Mucosa of stomach (tissue), 1 donor: Measurements from ENCODE around the gene AHCYL2.

Experiments
- H3K27me3 ChIP-seq: one replicate; pipeline ENCODE4 v1.7.0; 2013; ENCODE audit warnings: mild to moderate bottlenecking, low read length; ENCODE audit not compliant: control insufficient read depth, insufficient read depth
- H3K36me3 ChIP-seq: one replicate; pipeline ENCODE4 v1.7.0; 2013; ENCODE audit warnings: low read length; ENCODE audit not compliant: control insufficient read depth, insufficient read depth
- H3K4me1 ChIP-seq: one replicate; pipeline ENCODE4 v1.7.0; 2013; ENCODE audit warnings: mild to moderate bottlenecking, low read length; ENCODE audit not compliant: control insufficient read depth, insufficient read depth
- H3K4me3 ChIP-seq: one replicate; pipeline ENCODE4 v1.7.0; 2013; ENCODE audit warnings: low read length
- H3K9ac ChIP-seq: one replicate; pipeline ENCODE4 v1.7.0; 2013; ENCODE audit warnings: mild to moderate bottlenecking, low read length, moderate library complexity
- H3K9me3 ChIP-seq: one replicate; pipeline ENCODE4 v1.7.0; 2013; ENCODE audit warnings: mild to moderate bottlenecking, low read length, moderate library complexity; ENCODE audit not compliant: control insufficient read depth
- donor health status: Pancreatic carcinoma.

Gene AHCYL2

GRCh38 chr7:129197771-129198170 lies 27.1 kb upstream of the AHCYL2 start:
- no peaks in the 10 kb centered on the region for H3K4me1 ChIP-seq
- H3K4me3 ChIP-seq, result no peak overlapping the region
- no peak overlapping the region for H3K9ac ChIP-seq
- H3K27me3 ChIP-seq, result no peaks in the 10 kb centered on the region
- no peaks in the 10 kb centered on the region for H3K9me3 ChIP-seq
- no peaks in the 10 kb centered on the region for H3K36me3 ChIP-seq

- Histone ChIP-seq H3K4me3 (no peak overlapping the region), H3K36me3 (no peaks in the 10 kb centered on the region), H3K4me1 (no peaks in the 10 kb centered on the region), H3K9ac (no peak overlapping the region), H3K27me3 (no peaks in the 10 kb centered on the region), H3K9me3 (no peaks in the 10 kb centered on the region)
Measured at GRCh38 chr7:129199406-129199805, 25.4 kb upstream of the AHCYL2 start.

- no peaks in the 10 kb centered on the region for H3K4me1 ChIP-seq
- no peaks in the 10 kb centered on the region for H3K27me3 ChIP-seq
- H3K4me3 ChIP-seq, result no peak overlapping the region
- no peaks in the 10 kb centered on the region for H3K9me3 ChIP-seq
- H3K36me3 ChIP-seq, result no peaks in the 10 kb centered on the region
- no peak overlapping the region for H3K9ac ChIP-seq
Measured at GRCh38 chr7:129202058-129202777, 22.6 kb upstream of the AHCYL2 start.

DNA sequence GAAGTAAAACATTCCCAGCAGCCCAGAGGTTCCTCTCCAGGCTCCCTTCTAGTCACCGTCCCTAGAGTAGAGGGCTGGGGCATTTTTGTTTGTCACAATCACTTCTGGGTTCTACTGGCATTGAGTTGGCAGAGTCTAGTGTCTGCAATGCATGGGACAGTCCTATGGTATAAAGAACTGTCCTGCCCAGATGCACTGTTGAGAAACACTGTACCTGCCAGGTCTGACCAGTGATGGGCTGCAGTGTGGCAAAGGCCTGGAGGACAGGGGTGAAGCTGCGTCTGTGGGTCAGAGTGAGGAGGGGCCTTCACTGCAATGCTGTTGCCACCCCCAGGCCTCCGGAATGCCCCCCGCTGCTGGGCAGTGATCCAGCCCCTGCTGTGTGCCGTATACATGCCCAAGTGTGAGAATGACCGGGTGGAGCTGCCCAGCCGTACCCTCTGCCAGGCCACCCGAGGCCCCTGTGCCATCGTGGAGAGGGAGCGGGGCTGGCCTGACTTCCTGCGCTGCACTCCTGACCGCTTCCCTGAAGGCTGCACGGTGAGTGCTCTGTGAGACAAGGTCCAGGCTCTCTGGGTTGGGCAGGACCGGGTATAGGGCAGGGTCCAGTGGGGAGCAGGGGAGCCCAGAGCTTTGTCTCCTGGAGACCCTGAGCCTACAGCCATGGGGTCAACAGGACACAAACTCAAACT lies 21.6 kb upstream of the AHCYL2 start:
- Histone ChIP-seq H3K27me3 (no peaks in the 10 kb centered on the region), H3K4me1 (no peaks in the 10 kb centered on the region), H3K36me3 (no peaks in the 10 kb centered on the region), H3K9me3 (no peaks in the 10 kb centered on the region), H3K4me3 (no peak overlapping the region), H3K9ac (no peak overlapping the region)

- Histone ChIP-seq H3K9me3 (no peaks in the 10 kb centered on the region), H3K27me3 (no peaks in the 10 kb centered on the region), H3K4me1 (no peaks in the 10 kb centered on the region), H3K36me3 (no peaks in the 10 kb centered on the region), H3K9ac (no peak overlapping the region), H3K4me3 (no peak overlapping the region)
Measured at GRCh38 chr7:129205126-129205818, 19.6 kb upstream of the AHCYL2 start.

DNA sequence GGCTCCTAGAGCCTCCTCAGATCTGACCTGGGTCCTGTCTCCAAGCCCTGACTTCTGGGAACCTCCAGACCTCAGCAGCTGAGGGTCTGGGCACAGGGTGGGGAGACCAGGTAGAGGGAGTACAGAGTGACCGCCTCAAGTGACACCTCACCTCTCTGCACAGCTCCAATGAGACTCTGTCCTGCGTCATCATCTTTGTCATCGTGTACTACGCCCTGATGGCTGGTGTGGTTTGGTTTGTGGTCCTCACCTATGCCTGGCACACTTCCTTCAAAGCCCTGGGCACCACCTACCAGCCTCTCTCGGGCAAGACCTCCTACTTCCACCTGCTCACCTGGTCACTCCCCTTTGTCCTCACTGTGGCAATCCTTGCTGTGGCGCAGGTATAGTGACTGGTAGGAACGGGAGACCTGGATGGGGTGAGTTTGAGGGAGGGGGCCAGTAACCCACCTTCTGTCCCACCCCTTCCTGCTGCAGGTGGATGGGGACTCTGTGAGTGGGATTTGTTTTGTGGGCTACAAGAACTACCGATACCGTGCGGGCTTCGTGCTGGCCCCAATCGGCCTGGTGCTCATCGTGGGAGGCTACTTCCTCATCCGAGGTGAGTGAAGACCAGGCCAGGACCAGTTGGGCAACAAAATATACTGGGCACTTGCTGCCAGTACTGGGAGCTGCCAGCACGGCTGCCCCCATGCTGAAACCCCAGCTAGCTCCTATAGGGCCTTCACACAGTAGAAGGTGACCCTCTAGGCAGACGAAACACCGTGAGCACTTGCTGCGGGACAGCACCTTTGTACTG lies 18.6 kb upstream of the AHCYL2 start:
- no peak overlapping the region for H3K9ac ChIP-seq
- no peaks in the 10 kb centered on the region for H3K36me3 ChIP-seq
- H3K4me1 ChIP-seq, result no peaks in the 10 kb centered on the region
- no peaks in the 10 kb centered on the region for H3K9me3 ChIP-seq
- no peak overlapping the region for H3K4me3 ChIP-seq
- H3K27me3 ChIP-seq, result no peaks in the 10 kb centered on the region

- H3K36me3 ChIP-seq, result no peaks in the 10 kb centered on the region
- no peak overlapping the region for H3K9ac ChIP-seq
- no peaks in the 10 kb centered on the region for H3K4me1 ChIP-seq
Measured at GRCh38 chr7:129208667-129209066, 16.2 kb upstream of the AHCYL2 start.

DNA sequence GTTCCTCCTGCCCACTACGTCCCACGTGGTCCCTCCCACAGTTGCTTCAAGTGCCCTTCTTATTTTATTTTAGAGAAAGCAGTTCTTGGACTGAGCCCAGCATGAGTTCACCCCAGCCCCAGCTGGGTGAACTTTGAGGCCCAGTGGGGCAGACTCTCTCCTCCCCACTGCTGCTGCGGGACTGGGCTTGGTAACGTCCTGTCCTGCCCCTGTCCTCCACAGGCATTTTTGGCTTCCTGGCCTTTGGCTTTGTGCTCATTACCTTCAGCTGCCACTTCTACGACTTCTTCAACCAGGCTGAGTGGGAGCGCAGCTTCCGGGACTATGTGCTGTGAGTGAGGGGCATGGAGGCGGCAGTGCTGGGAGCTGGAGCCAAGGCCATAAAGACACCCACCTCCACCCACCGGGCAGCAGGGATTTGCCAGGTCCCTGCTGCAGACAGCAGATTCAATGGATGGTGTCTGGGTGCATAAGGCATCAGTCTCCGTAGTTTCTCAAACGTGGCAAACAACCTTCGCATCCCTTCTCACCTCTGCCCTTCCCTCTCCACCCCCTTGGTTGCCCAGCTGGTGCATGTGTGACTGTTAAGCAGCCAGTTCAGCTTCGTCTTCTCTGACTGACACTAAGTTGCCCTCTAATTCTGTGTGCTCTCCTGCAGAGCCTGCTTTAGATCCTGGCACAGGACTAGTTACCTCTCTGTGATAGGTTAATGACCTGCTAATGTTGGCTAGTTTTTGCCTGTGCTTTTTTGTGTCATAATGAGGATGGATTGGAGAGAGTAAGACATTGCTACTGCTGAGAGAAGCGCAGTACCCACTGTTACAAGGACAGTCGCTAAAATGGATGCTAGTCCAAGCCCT lies 15.5 kb upstream of the AHCYL2 start:
- no peak overlapping the region for H3K4me3 ChIP-seq
- H3K9me3 ChIP-seq, result no peaks in the 10 kb centered on the region
- H3K9ac ChIP-seq, result no peak overlapping the region
- H3K27me3 ChIP-seq, result no peaks in the 10 kb centered on the region
- H3K36me3 ChIP-seq, result no peaks in the 10 kb centered on the region
- H3K4me1 ChIP-seq, result no peaks in the 10 kb centered on the region

More at GRCh38 chr7:129208667-129209066, 16.2 kb upstream of the AHCYL2 start:
- no peaks in the 10 kb centered on the region for H3K9me3 ChIP-seq
- no peak overlapping the region for H3K4me3 ChIP-seq
- H3K27me3 ChIP-seq, result no peaks in the 10 kb centered on the region

DNA sequence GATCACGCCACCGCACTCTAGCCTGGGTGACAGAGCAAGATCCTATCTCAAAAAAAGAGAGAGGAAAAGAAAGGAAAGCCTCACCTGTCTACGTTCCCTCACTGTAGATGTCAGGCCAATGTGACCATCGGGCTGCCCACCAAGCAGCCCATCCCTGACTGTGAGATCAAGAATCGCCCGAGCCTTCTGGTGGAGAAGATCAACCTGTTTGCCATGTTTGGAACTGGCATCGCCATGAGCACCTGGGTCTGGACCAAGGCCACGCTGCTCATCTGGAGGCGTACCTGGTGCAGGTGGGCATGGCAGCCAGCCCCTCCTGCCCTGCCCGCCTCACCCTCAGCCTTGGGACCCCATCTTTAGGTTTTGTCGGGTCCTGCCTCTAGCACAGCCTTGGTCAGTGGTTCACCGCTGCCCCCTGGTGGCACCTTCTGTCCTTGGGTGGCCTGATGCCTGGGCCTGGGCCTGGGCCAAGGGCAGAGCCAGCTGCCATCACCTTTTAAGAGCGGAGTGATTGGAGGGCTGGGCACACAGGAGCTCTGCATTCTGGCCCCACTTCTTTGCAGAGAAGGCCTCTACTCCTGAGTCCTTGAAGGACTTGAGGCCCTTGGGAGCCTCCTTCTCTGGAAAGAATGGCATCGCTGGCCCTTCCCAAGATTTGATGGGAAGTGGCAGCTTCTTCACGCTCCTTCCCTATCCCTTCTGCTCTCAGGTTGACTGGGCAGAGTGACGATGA lies 14.4 kb upstream of the AHCYL2 start:
- Histone ChIP-seq H3K9me3 (no peaks in the 10 kb centered on the region), H3K27me3 (no peaks in the 10 kb centered on the region), H3K4me3 (no peak overlapping the region), H3K4me1 (no peaks in the 10 kb centered on the region), H3K9ac (no peak overlapping the region), H3K36me3 (no peaks in the 10 kb centered on the region)

GRCh38 chr7:129210989-129211312 lies 13.9 kb upstream of the AHCYL2 start:
- Histone ChIP-seq H3K9ac (no peak overlapping the region), H3K9me3 (no peaks in the 10 kb centered on the region), H3K4me3 (no peak overlapping the region), H3K27me3 (no peaks in the 10 kb centered on the region), H3K4me1 (no peaks in the 10 kb centered on the region), H3K36me3 (no peaks in the 10 kb centered on the region)

- no peaks in the 10 kb centered on the region for H3K4me1 ChIP-seq
- no peaks in the 10 kb centered on the region for H3K9me3 ChIP-seq
- H3K36me3 ChIP-seq, result no peaks in the 10 kb centered on the region
- H3K27me3 ChIP-seq, result no peaks in the 10 kb centered on the region
- H3K4me3 ChIP-seq, result no peak overlapping the region
- H3K9ac ChIP-seq, result no peak overlapping the region
Measured at GRCh38 chr7:129212126-129212525, 12.7 kb upstream of the AHCYL2 start.
